ENCODE data around the gene IGF1.

IGF1 gene

DNA sequence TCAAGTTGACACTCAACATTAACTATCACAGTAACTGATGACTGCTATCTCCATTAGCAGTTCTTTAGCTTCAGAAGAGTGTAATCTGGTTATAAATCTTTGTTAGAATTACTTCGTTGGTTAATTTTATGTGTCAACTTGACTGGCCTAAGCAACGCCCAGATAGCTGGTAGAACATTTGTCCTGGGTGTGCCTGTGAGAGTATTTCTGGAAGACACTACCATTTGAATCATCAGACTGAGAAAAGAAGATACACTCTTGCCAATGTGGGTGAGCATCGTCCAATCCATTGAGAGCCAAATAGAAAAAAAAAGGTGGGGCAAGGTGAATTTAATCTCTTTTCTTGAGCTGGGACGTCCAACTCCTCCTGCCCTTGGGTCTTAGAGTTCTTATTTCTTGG lies 129.0 kb downstream of the IGF1 start:
- no peak overlapping the region for H3K27ac ChIP-seq
- TF ChIP-seq, protein P1, sequence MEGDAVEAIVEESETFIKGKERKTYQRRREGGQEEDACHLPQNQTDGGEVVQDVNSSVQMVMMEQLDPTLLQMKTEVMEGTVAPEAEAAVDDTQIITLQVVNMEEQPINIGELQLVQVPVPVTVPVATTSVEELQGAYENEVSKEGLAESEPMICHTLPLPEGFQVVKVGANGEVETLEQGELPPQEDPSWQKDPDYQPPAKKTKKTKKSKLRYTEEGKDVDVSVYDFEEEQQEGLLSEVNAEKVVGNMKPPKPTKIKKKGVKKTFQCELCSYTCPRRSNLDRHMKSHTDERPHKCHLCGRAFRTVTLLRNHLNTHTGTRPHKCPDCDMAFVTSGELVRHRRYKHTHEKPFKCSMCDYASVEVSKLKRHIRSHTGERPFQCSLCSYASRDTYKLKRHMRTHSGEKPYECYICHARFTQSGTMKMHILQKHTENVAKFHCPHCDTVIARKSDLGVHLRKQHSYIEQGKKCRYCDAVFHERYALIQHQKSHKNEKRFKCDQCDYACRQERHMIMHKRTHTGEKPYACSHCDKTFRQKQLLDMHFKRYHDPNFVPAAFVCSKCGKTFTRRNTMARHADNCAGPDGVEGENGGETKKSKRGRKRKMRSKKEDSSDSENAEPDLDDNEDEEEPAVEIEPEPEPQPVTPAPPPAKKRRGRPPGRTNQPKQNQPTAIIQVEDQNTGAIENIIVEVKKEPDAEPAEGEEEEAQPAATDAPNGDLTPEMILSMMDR (IDR thresholded peaks at IDR 0.05) = no peak
- no peaks in the 10 kb centered on the region for H3K4me1 ChIP-seq (ENCODE audit: control insufficient read depth in 1 of 2, insufficient read depth in 1 of 2, low read depth in 1 of 2, low read length in 1 of 2)
- no peaks in the 10 kb centered on the region for H3K27me3 ChIP-seq
- no peaks in the 10 kb centered on the region for H3K36me3 ChIP-seq
- H3K9me3 ChIP-seq = peaks cover 4% of the 10 kb centered on the region
- no peak overlapping the region for H3K4me3 ChIP-seq (ENCODE audit: low read depth in 1 of 2, low read length in 1 of 2)

DNA sequence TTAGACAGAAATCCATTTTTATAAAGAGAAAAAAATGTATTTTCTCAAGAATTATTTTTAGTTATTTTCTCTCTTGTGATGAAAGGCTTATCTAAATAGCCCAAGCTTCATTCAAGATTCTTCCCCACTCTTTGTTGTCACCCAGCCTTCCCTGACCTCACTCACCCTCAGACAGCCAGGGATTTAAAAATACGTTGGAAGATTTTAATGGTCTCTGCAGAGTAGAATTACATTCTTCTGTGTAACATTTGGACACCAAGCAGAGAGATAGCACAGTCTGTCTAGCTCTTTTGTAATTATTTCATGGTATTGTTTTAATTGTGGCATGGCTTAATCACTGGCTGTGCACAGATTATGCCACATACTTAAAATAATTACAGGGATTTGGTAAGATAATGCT lies 130.3 kb downstream of the IGF1 start:
- H3K27me3 ChIP-seq = no peaks in the 10 kb centered on the region
- H3K9me3 ChIP-seq = peaks cover 4% of the 10 kb centered on the region
- no peak overlapping the region for H3K4me3 ChIP-seq (ENCODE audit: low read depth in 1 of 2, low read length in 1 of 2)
- no peaks in the 10 kb centered on the region for H3K4me1 ChIP-seq (ENCODE audit: control insufficient read depth in 1 of 2, insufficient read depth in 1 of 2, low read depth in 1 of 2, low read length in 1 of 2)
- TF ChIP-seq, protein P1 (IDR thresholded peaks at IDR 0.05) = no peak
- H3K36me3 ChIP-seq = no peaks in the 10 kb centered on the region
- H3K27ac ChIP-seq = no peak overlapping the region

DNA sequence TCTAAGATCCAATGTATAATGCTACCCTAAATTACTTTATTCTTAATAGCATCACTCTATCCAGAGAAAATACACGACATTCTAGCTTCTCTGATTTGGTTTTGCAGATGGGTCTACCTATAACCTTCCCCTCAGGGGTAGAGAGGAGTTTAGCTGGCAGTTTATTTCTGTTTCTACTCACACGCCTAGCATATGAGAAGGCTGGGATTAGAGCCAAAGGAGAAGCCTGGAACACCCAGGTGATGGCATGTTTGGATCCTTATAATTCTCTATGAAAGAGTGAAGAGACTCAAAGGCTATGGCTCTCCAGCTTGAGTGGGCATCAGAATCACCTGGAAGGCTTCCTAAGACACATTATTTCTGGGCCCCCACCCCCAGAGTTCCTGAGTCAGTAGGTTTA lies 131.3 kb downstream of the IGF1 start:
- H3K4me1 ChIP-seq (ENCODE audit: control insufficient read depth in 1 of 2, insufficient read depth in 1 of 2, low read depth in 1 of 2, low read length in 1 of 2) = no peaks in the 10 kb centered on the region
- no peak overlapping the region for H3K4me3 ChIP-seq (ENCODE audit: low read depth in 1 of 2, low read length in 1 of 2)
- TF ChIP-seq, protein P1 (IDR thresholded peaks at IDR 0.05) = no peak
- H3K27me3 ChIP-seq = no peaks in the 10 kb centered on the region
- H3K36me3 ChIP-seq = no peaks in the 10 kb centered on the region
- H3K27ac ChIP-seq = no peak overlapping the region
- H3K9me3 ChIP-seq = peaks cover 1% of the 10 kb centered on the region

DNA sequence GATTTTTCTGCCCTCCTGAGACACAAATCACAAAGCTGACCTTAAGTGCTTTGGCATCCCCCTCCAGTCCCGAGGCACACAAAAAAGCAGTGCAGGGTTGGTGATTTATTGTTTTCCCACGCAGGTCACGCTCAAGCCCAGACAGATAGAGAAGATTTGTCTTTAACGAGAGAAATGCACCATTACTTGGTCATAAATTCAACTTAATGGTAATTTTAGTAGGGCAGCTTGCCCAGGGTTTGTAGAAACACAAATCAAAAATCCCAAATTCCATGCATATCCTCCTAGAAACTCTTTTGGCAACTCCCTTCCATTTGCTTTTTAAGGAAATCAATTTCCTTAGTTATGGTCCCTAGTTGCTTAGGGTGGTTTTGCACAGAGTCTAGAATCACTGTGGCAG lies 132.6 kb downstream of the IGF1 start:
- H3K4me3 ChIP-seq (ENCODE audit: low read depth in 1 of 2, low read length in 1 of 2) = no peak overlapping the region
- TF ChIP-seq, protein P1 (IDR thresholded peaks at IDR 0.05) = no peak

More for the DNA sequence above, 132.6 kb downstream of the IGF1 start:
- Histone ChIP-seq H3K27ac (no peak overlapping the region), H3K9me3 (no peaks in the 10 kb centered on the region), H3K4me1 (ENCODE audit: control insufficient read depth in 1 of 2, insufficient read depth in 1 of 2, low read depth in 1 of 2, low read length in 1 of 2) (no peaks in the 10 kb centered on the region), H3K27me3 (no peaks in the 10 kb centered on the region), H3K36me3 (no peaks in the 10 kb centered on the region)
